HCT116 (cell line): Measurements from ENCODE around the gene DDX1. TPM values are rescaled to one million over a fixed set of nuclear protein-coding genes. Genes with fewer than 3 reads are reported as not detected.

Experiments used
- ATAC-seq: fragments of 200-7000 bp; cut with Tn5 transposase; 2 replicates; pipeline ENCODE4 v1.9.1; 2020; ENCODE audit warnings: mild to moderate bottlenecking, moderate library complexity
- BruUV-seq: library from RNA; stranded (reverse); fragments of 400-500 nt; replicated peaks from 2 replicates; lab custom pipeline; 2021; lab: Mats Ljungman, UMichigan
- CTCF ChIA-PET: fragments of 300-600 bp; sonication (Branson Sonifier 250); formaldehyde crosslinking; loops from one replicate; lab custom pipeline; 2021; ENCODE audit warnings: antibody characterized with exemption; lab: Charles Lee
- POLR2A ChIA-PET: fragments of 300-600, 350-600 bp; sonication (Branson Sonifier 250); formaldehyde crosslinking; loops from one replicate; lab custom pipeline; 2021; ENCODE audit warnings: antibody characterized with exemption; lab: Charles Lee
- RAD21 ChIA-PET, 2 experiments: fragments of 300-600 bp; sonication (Branson Sonifier 250); formaldehyde crosslinking; loops; one replicate each; lab custom pipeline; 2023; ENCODE audit warnings: low total read pairs in 2 of 2; ENCODE audit not compliant: uncharacterized antibody in 2 of 2, unreplicated experiment in 2 of 2, low non-redundant PET in 1 of 2; lab: Charles Lee
- DNase-seq: peaks from one replicate; pipeline ENCODE4 v3.0.0-alpha.2; 2010; ENCODE audit warnings: low read depth, low spot score
- H2AFZ ChIP-seq: fragments of 200-600 bp; shearing (Covaris generic), sonication (generic); 2 replicates; pipeline ENCODE4 v1.6.1; 2017; ENCODE audit warnings: low read depth, mixed run types, mixed read lengths, antibody characterized with exemption, low read length; ENCODE audit not compliant: poor library complexity, severe bottlenecking
- H3K27ac ChIP-seq: 2 replicates; pipeline ENCODE4 v1.5.1; 2012; ENCODE audit warnings: low read depth, low read length
- H3K27me3 ChIP-seq: fragments of 200-600 bp; sonication (generic); 2 replicates; pipeline ENCODE4 v1.6.1; 2016; ENCODE audit warnings: mixed run types, low read length, mixed read lengths; ENCODE audit not compliant: insufficient read depth
- H3K36me3 ChIP-seq, 2 experiments: fragments of 200-500 bp in 1 of 2; fragments of 200-600 bp in 1 of 2; sonication (Bioruptor generic) in 1 of 2; sonication (generic) in 1 of 2; 2 replicates each; pipeline versions ENCODE4 v1.5.1 to v1.6.1; 2014 to 2016; ENCODE audit warnings: low read length in 2 of 2, inconsistent platforms in 1 of 2, mixed read lengths in 1 of 2, mixed run types in 1 of 2; ENCODE audit not compliant: insufficient read depth in 2 of 2, control insufficient read depth in 1 of 2
- H3K4me1 ChIP-seq, 2 experiments: fragments of 200-600 bp in 1 of 2; sonication (generic) in 1 of 2; 2 replicates each; pipeline versions ENCODE4 v1.5.1 to v1.6.1; 2012 to 2017; ENCODE audit warnings: low read length in 2 of 2, inconsistent platforms in 1 of 2, mild to moderate bottlenecking in 1 of 2, mixed read lengths in 1 of 2, mixed run types in 1 of 2, moderate library complexity in 1 of 2; ENCODE audit not compliant: insufficient read depth in 2 of 2, control insufficient read depth in 1 of 2
- H3K4me2 ChIP-seq: fragments of 200-600 bp; sonication (generic); 2 replicates; pipeline ENCODE4 v1.6.1; 2017; ENCODE audit warnings: mixed run types, low read length, mixed read lengths
- H3K4me3 ChIP-seq, 2 experiments: fragments of 200-600 bp in 1 of 2; sonication (generic) in 1 of 2; replicated peaks in 1 of 2; 2 replicates each; pipeline ENCODE4 v1.5.1; 2011 to 2016; ENCODE audit warnings: low read length in 2 of 2, control low read depth in 1 of 2, low read depth in 1 of 2, mild to moderate bottlenecking in 1 of 2, mixed read lengths in 1 of 2, mixed run types in 1 of 2
- H3K79me2 ChIP-seq: fragments of 200-600 bp; sonication (generic); 2 replicates; pipeline ENCODE4 v1.6.1; 2017; ENCODE audit warnings: mild to moderate bottlenecking, mixed run types, low read length, moderate library complexity, mixed read lengths; ENCODE audit not compliant: insufficient read depth
- H3K9ac ChIP-seq: fragments of 200-600 bp; sonication (generic); 2 replicates; pipeline ENCODE4 v1.6.1; 2016; ENCODE audit warnings: low read length, mixed read lengths
- H3K9me2 ChIP-seq: fragments of 200-600 bp; sonication (generic), shearing (Covaris generic); 2 replicates; pipeline ENCODE4 v1.6.1; 2017; ENCODE audit warnings: mixed run types, mild to moderate bottlenecking, moderate library complexity; ENCODE audit not compliant: insufficient read depth
- H3K9me3 ChIP-seq, 2 experiments: fragments of 200-500 bp in 1 of 2; fragments of 200-600 bp in 1 of 2; sonication (Bioruptor generic) in 1 of 2; sonication (generic) in 1 of 2; 2 replicates each; pipeline ENCODE4 v1.6.1; 2014 to 2017; ENCODE audit warnings: low read length in 2 of 2, mixed read lengths in 2 of 2, inconsistent platforms in 1 of 2, low read depth in 1 of 2, mild to moderate bottlenecking in 1 of 2, mixed run types in 1 of 2, moderate library complexity in 1 of 2; ENCODE audit not compliant: control insufficient read depth in 1 of 2, insufficient read depth in 1 of 2
- H4K20me1 ChIP-seq: fragments of 200-600 bp; sonication (generic), shearing (Covaris generic); 2 replicates; pipeline ENCODE4 v1.6.1; 2017; ENCODE audit warnings: mixed run types, mild to moderate bottlenecking, moderate library complexity; ENCODE audit not compliant: insufficient read depth
- CEBPB ChIP-seq: IDR thresholded peaks from 2 replicates; pipeline ENCODE4 v1.6.1; 2012; ENCODE audit warnings: low read depth
- CTCF ChIP-seq, 3 experiments: fragments of 200-600 bp in 1 of 3; sonication (generic) in 1 of 3; IDR thresholded peaks in 2 of 3; conservative IDR thresholded peaks in 1 of 3; 2 replicates each; pipeline ENCODE4 v1.5.1; 2012 to 2017; ENCODE audit warnings: low read depth in 2 of 3, low read length in 2 of 3, antibody characterized with exemption in 1 of 3, borderline replicate concordance in 1 of 3, control low read depth in 1 of 3, mild to moderate bottlenecking in 1 of 3, mixed read lengths in 1 of 3, mixed run types in 1 of 3, moderate library complexity in 1 of 3; ENCODE audit not compliant: insufficient read depth in 1 of 3
- EGR1 ChIP-seq: IDR thresholded peaks from 2 replicates; pipeline ENCODE4 v1.6.1; 2012; ENCODE audit warnings: low read depth
- ELF1 ChIP-seq: IDR thresholded peaks from 2 replicates; pipeline ENCODE4 v1.6.1; 2012; ENCODE audit warnings: low read depth, borderline replicate concordance
- EZH2phosphoT487 ChIP-seq: fragments of 200-600 bp; IDR thresholded peaks from 2 replicates; pipeline ENCODE4 v1.6.1; 2018; ENCODE audit warnings: antibody characterized with exemption, borderline replicate concordance
- FOSL1 ChIP-seq: IDR thresholded peaks from 2 replicates; pipeline ENCODE4 v1.6.1; 2012; ENCODE audit warnings: low read depth
- JUND ChIP-seq: IDR thresholded peaks from 2 replicates; pipeline ENCODE4 v1.6.1; 2012
- MAX ChIP-seq: IDR thresholded peaks from 2 replicates; pipeline ENCODE4 v1.6.1; 2012
- POLR2A ChIP-seq: IDR thresholded peaks from 2 replicates; pipeline ENCODE4 v1.7.0; 2011; ENCODE audit warnings: borderline replicate concordance; ENCODE audit not compliant: insufficient read depth, insufficient read length; ENCODE audit errors: extremely low read depth
- TCF7L2 ChIP-seq: IDR thresholded peaks from 2 replicates; pipeline ENCODE4 v1.7.0; 2011; ENCODE audit warnings: borderline replicate concordance, inconsistent platforms; ENCODE audit not compliant: insufficient read depth, insufficient read length; ENCODE audit errors: extremely low read depth
- YY1 ChIP-seq: IDR thresholded peaks from 2 replicates; pipeline ENCODE4 v1.6.1; 2011; ENCODE audit warnings: low read length, low read depth, moderate library complexity, mild to moderate bottlenecking; ENCODE audit not compliant: insufficient replicate concordance; ENCODE audit errors: extremely low read depth
- ZFX ChIP-seq: fragments of 450-650 bp; IDR thresholded peaks from 2 replicates; pipeline ENCODE4 v1.6.1; 2017
- ZNF274 ChIP-seq: fragments of 200-500 bp; sonication (Bioruptor generic); IDR thresholded peaks from 2 replicates; pipeline ENCODE4 v1.6.1; 2014; ENCODE audit warnings: mild to moderate bottlenecking, low read depth, low read length, inconsistent platforms
- intact Hi-C: fragments of 100-400 bp; cut with micrococcal nuclease; formaldehyde crosslinking; loops from 2 replicates; pipeline ENCODE4 v1.10.0; 2022
- total RNA-seq: library from RNA; stranded (reverse); gene quantifications from one replicate; pipeline ENCODE4 v1.2.1, GENCODE V29; 2021; ENCODE audit not compliant: unreplicated experiment
- TF ChIP-seq, protein P1 (sequence below): IDR thresholded peaks from 2 replicates; pipeline ENCODE4 v1.6.1; 2012; ENCODE audit warnings: low read depth
- TF ChIP-seq, protein P2 (sequence below): IDR thresholded peaks from 2 replicates; pipeline ENCODE4 v1.6.1; 2012

DDX1 gene
- total RNA-seq, 1 experiment from 2014 or later, result 117 TPM

- no peak overlapping the region for H3K4me3 ChIP-seq
- no peak for ATAC-seq
- H3K36me3 ChIP-seq, result peaks cover 53 to 58% of the 10 kb centered on the region in 2 experiments
- BruUV-seq, result TSS peak; percentile 11
- H2AFZ ChIP-seq, result no peak overlapping the region
- H3K9me3 ChIP-seq, result no peaks in the 10 kb centered on the region
- no peak overlapping the region for H3K4me2 ChIP-seq
- ChIA-PET POLR2A (no interaction called here), CTCF (no interaction called here), RAD21 (no interaction called here)
- no peaks in the 10 kb centered on the region for H3K27me3 ChIP-seq
- H4K20me1 ChIP-seq, result no peaks in the 10 kb centered on the region; the same call in 1 of the 2 replicates
- intact Hi-C loops, result no loop called here
- H3K27ac ChIP-seq, result no peak overlapping the region
- H3K9me2 ChIP-seq, result no peaks in the 10 kb centered on the region
- no peak for DNase-seq
- TF ChIP-seq MAX, result no peak
- H3K79me2 ChIP-seq, result no peaks in the 10 kb centered on the region; the same call in 1 of the 2 replicates
- H3K9ac ChIP-seq, result no peak overlapping the region
- no peaks in the 10 kb centered on the region for H3K4me1 ChIP-seq
Measured at GRCh38 chr2:15623898-15624541, 32.4 kb downstream of the DDX1 start.

DNA sequence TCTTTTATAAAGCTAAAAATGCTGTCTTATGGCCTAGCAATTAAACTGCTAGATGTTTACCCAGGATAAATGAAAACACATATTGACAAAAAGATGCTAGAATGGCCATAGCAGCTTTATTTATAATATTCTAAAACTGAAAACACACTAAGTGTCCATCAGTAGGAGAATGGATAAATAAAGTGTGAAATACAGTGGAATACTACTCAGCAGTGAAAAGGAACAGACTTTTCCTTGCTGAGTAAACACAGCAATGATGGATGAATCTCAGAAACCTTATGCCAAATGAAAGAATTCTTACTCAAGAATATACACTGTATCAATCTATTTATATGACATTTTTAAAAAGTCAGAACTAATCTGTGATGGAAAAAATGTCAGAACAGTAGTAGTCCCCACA is 33.2 kb downstream of the DDX1 start:
- BruUV-seq, result no TSS peak
- Histone ChIP-seq H3K27ac (no peak overlapping the region), H3K9me2 (no peaks in the 10 kb centered on the region), H2AFZ (no peak overlapping the region), H3K4me3 (no peak overlapping the region), H3K4me1 (no peaks in the 10 kb centered on the region), H3K36me3 (peaks cover 57 to 59% of the 10 kb centered on the region in 2 experiments), H3K27me3 (no peaks in the 10 kb centered on the region), H3K79me2 (no peaks in the 10 kb centered on the region; the same call in 1 of the 2 replicates), H3K9me3 (no peaks in the 10 kb centered on the region), H4K20me1 (no peaks in the 10 kb centered on the region; the same call in 1 of the 2 replicates), H3K9ac (no peak overlapping the region), H3K4me2 (no peak overlapping the region)
- ChIA-PET CTCF (no interaction called here), POLR2A (no interaction called here), RAD21 (no interaction called here)
- ATAC-seq, result no peak
- DNase-seq, result no peak
- intact Hi-C loops, result no loop called here
- no peak for TF ChIP-seq TCF7L2
- no peak for TF ChIP-seq EZH2phosphoT487
- no peak for TF ChIP-seq FOSL1
- TF ChIP-seq CEBPB, result no peak
- TF ChIP-seq, protein P1, sequence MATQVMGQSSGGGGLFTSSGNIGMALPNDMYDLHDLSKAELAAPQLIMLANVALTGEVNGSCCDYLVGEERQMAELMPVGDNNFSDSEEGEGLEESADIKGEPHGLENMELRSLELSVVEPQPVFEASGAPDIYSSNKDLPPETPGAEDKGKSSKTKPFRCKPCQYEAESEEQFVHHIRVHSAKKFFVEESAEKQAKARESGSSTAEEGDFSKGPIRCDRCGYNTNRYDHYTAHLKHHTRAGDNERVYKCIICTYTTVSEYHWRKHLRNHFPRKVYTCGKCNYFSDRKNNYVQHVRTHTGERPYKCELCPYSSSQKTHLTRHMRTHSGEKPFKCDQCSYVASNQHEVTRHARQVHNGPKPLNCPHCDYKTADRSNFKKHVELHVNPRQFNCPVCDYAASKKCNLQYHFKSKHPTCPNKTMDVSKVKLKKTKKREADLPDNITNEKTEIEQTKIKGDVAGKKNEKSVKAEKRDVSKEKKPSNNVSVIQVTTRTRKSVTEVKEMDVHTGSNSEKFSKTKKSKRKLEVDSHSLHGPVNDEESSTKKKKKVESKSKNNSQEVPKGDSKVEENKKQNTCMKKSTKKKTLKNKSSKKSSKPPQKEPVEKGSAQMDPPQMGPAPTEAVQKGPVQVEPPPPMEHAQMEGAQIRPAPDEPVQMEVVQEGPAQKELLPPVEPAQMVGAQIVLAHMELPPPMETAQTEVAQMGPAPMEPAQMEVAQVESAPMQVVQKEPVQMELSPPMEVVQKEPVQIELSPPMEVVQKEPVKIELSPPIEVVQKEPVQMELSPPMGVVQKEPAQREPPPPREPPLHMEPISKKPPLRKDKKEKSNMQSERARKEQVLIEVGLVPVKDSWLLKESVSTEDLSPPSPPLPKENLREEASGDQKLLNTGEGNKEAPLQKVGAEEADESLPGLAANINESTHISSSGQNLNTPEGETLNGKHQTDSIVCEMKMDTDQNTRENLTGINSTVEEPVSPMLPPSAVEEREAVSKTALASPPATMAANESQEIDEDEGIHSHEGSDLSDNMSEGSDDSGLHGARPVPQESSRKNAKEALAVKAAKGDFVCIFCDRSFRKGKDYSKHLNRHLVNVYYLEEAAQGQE, result no peak
- no peak for TF ChIP-seq EGR1
- no peak for TF ChIP-seq YY1
- TF ChIP-seq ELF1, result no peak
- TF ChIP-seq, protein P2, sequence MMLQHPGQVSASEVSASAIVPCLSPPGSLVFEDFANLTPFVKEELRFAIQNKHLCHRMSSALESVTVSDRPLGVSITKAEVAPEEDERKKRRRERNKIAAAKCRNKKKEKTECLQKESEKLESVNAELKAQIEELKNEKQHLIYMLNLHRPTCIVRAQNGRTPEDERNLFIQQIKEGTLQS, result no peak
- TF ChIP-seq JUND, result no peak
- no peak for TF ChIP-seq CTCF (IDR thresholded peaks at IDR 0.05 in 2 of 3, conservative IDR thresholded peaks at IDR 0.05 in 1 of 3; ENCODE audit: borderline replicate concordance in 1 of 3, insufficient read depth in 1 of 3, low read depth in 2 of 3, low read length in 2 of 3)
- TF ChIP-seq ZFX, result no peak
- TF ChIP-seq ZNF274, result no peak
- no peak for TF ChIP-seq POLR2A
